Measurements from ENCODE around the gene CALML5.

DNA sequence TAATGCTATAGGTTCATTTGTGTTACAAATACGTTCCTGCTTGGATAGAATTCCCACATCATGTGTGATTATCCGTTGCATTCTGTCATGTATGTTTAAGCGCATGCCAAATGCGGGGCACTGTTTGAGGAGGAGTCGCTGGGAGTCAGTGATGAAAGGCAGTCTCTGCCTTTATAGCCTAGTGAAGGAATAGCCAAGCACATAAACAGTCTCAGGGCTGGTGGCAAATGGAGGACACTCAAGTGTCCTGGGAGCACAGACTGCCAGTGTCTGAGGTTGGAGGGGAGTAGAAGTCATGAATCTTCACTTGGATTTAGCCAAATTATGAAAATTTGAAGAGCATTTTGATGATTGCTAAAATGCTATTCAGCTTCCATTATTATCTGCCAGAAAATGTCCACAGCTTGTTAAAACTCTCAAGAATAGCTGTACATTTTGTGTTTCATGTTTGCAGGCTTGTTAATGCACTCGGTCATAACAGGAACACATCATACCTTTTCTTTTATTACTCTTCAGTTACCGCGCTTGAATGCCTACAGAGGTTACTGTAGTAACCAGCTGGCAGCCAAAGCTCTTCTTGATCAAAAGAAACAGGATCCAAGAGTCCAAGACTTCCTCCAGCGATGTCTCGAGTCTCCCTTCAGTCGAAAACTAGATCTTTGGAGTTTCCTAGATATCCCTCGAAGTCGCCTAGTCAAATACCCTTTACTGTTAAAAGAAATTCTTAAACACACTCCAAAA, 45.5 kb downstream of the CALML5 start:
- TF ChIP-seq, protein P1, sequence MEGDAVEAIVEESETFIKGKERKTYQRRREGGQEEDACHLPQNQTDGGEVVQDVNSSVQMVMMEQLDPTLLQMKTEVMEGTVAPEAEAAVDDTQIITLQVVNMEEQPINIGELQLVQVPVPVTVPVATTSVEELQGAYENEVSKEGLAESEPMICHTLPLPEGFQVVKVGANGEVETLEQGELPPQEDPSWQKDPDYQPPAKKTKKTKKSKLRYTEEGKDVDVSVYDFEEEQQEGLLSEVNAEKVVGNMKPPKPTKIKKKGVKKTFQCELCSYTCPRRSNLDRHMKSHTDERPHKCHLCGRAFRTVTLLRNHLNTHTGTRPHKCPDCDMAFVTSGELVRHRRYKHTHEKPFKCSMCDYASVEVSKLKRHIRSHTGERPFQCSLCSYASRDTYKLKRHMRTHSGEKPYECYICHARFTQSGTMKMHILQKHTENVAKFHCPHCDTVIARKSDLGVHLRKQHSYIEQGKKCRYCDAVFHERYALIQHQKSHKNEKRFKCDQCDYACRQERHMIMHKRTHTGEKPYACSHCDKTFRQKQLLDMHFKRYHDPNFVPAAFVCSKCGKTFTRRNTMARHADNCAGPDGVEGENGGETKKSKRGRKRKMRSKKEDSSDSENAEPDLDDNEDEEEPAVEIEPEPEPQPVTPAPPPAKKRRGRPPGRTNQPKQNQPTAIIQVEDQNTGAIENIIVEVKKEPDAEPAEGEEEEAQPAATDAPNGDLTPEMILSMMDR (IDR thresholded peaks at IDR 0.05) = no peak
- TF ChIP-seq POLR2A (IDR thresholded peaks at IDR 0.05) = no peak

All from body of pancreas (tissue), 4 donors.